Trophoblast cell (in vitro differentiated cells and primary cell): Measurements from ENCODE around the gene DERA.
"Not testable (repeated sequence)": the region's sequence is repeated elsewhere in the genome, so short reads cannot be mapped to it uniquely, and the experiment has no call there.

ENCODE experiments used
- DNase-seq, 2 donors: peaks; one replicate each; pipeline ENCODE4 v3.0.0-alpha.2; 2016
- H2AFZ ChIP-seq: 2 replicates; pipeline ENCODE4 v1.6.1; 2013; ENCODE audit warnings: low read length, moderate library complexity, mild to moderate bottlenecking; ENCODE audit not compliant: insufficient read depth, poor library complexity
- H2AK5ac ChIP-seq: 2 replicates; pipeline ENCODE4 v1.6.1; 2013; ENCODE audit warnings: mild to moderate bottlenecking, low read length
- H2BK120ac ChIP-seq: 2 replicates; pipeline ENCODE4 v1.6.1; 2013; ENCODE audit warnings: low read length, mild to moderate bottlenecking, moderate library complexity; ENCODE audit not compliant: insufficient read depth, poor library complexity
- H2BK12ac ChIP-seq: 2 replicates; pipeline ENCODE4 v1.6.1; 2013; ENCODE audit warnings: mild to moderate bottlenecking, low read length, moderate library complexity
- H2BK5ac ChIP-seq: 2 replicates; pipeline ENCODE4 v1.6.1; 2013; ENCODE audit warnings: low read length, low read depth, moderate library complexity, mild to moderate bottlenecking; ENCODE audit not compliant: poor library complexity
- H3K14ac ChIP-seq: 2 replicates; pipeline ENCODE4 v1.6.1; 2013; ENCODE audit warnings: mild to moderate bottlenecking, low read length
- H3K18ac ChIP-seq: 2 replicates; pipeline ENCODE4 v1.6.1; 2013; ENCODE audit warnings: mild to moderate bottlenecking, low read length
- H3K23ac ChIP-seq: 2 replicates; pipeline ENCODE4 v1.6.1; 2013; ENCODE audit warnings: low read length
- H3K27ac ChIP-seq: 2 replicates; pipeline ENCODE4 v1.5.1; 2013; ENCODE audit warnings: low read depth, mild to moderate bottlenecking, inconsistent platforms, low read length, moderate library complexity
- H3K27me3 ChIP-seq: 2 replicates; pipeline ENCODE4 v1.6.1; 2013; ENCODE audit warnings: inconsistent platforms, mild to moderate bottlenecking, low read length, moderate library complexity; ENCODE audit not compliant: insufficient read depth
- H3K36me3 ChIP-seq, 2 experiments: 1 replicate in 1 of 2; 2 replicates in 1 of 2; pipeline ENCODE4 v1.6.1; 2013; ENCODE audit warnings: low read length in 2 of 2, mild to moderate bottlenecking in 2 of 2, moderate library complexity in 1 of 2; ENCODE audit not compliant: insufficient read depth in 2 of 2, control insufficient read depth in 1 of 2
- H3K4ac ChIP-seq: 2 replicates; pipeline ENCODE4 v1.6.1; 2013; ENCODE audit warnings: low read depth, mild to moderate bottlenecking, low read length, moderate library complexity
- H3K4me1 ChIP-seq, 2 experiments: 1 replicate in 1 of 2; 2 replicates in 1 of 2; pipeline ENCODE4 v1.6.1; 2013; ENCODE audit warnings: low read length in 2 of 2, mild to moderate bottlenecking in 2 of 2, moderate library complexity in 1 of 2; ENCODE audit not compliant: insufficient read depth in 2 of 2, control insufficient read depth in 1 of 2
- H3K4me2 ChIP-seq: 2 replicates; pipeline ENCODE4 v1.6.1; 2013; ENCODE audit warnings: inconsistent platforms, mild to moderate bottlenecking, low read length, moderate library complexity
- H3K4me3 ChIP-seq: 2 replicates; pipeline ENCODE4 v1.5.1; 2013; ENCODE audit warnings: mild to moderate bottlenecking, low read depth, low read length, inconsistent platforms
- H3K79me1 ChIP-seq: one replicate; pipeline ENCODE4 v1.6.1; 2013; ENCODE audit warnings: low read length
- H3K79me2 ChIP-seq: 2 replicates; pipeline ENCODE4 v1.6.1; 2013; ENCODE audit warnings: low read length, mild to moderate bottlenecking; ENCODE audit not compliant: control insufficient read depth, insufficient read depth, poor library complexity
- H3K9ac ChIP-seq: 2 replicates; pipeline ENCODE4 v1.6.1; 2013; ENCODE audit warnings: mild to moderate bottlenecking, low read length
- H3K9me3 ChIP-seq: 2 replicates; pipeline ENCODE4 v1.6.1; 2013; ENCODE audit warnings: low read depth, mild to moderate bottlenecking, control low read depth, inconsistent platforms, low read length; ENCODE audit not compliant: insufficient read depth
- H4K12ac ChIP-seq: 2 replicates; pipeline ENCODE4 v1.6.1; 2013; ENCODE audit warnings: low read depth, mild to moderate bottlenecking, low read length, moderate library complexity
- H4K8ac ChIP-seq: 2 replicates; pipeline ENCODE4 v1.6.1; 2013; ENCODE audit warnings: low read depth, mild to moderate bottlenecking, low read length, moderate library complexity
- H4K91ac ChIP-seq: one replicate; pipeline ENCODE4 v1.6.1; 2013; ENCODE audit warnings: low read depth, mild to moderate bottlenecking, low read length, moderate library complexity
- WGBS: extraction: QIAGEN DNeasy Blood & Tissue Kit; methylation state at CpG from one replicate; pipeline ENCODE4 v1.1.7; 2013; ENCODE audit warnings: missing lambda C conversion rate; ENCODE audit not compliant: insufficient read length, insufficient coverage; ENCODE audit errors: extremely low coverage; 5-methylcytosine and 5-hydroxymethylcytosine counted together

DERA gene

GRCh38 chr12:16008421-16008824 lies 97.3 kb downstream of the DERA start:
- Histone ChIP-seq H2BK120ac (no peak overlapping the region), H2AFZ (no peak overlapping the region), H3K4me1 (no peaks in the 10 kb centered on the region), H3K79me1 (no peaks in the 10 kb centered on the region), H3K27me3 (no peaks in the 10 kb centered on the region), H3K4me2 (no peak overlapping the region), H3K4ac (no peak overlapping the region), H2BK12ac (no peak overlapping the region), H3K36me3 (no peaks in the 10 kb centered on the region), H3K79me2 (no peaks in the 10 kb centered on the region), H2BK5ac (no peak overlapping the region), H3K23ac (no peak overlapping the region), H2AK5ac (no peak overlapping the region), H3K9me3 (no peaks in the 10 kb centered on the region), H3K27ac (no peak overlapping the region), H3K9ac (no peak overlapping the region), H4K91ac (no peak overlapping the region), H4K8ac (no peak overlapping the region), H3K4me3 (no peak overlapping the region), H3K14ac (no peak overlapping the region), H4K12ac (no peak overlapping the region), H3K18ac (no peak overlapping the region)
- DNase-seq = no peak
- no CpG with 5 or more reads among the region's 7 CpGs for WGBS

DNA sequence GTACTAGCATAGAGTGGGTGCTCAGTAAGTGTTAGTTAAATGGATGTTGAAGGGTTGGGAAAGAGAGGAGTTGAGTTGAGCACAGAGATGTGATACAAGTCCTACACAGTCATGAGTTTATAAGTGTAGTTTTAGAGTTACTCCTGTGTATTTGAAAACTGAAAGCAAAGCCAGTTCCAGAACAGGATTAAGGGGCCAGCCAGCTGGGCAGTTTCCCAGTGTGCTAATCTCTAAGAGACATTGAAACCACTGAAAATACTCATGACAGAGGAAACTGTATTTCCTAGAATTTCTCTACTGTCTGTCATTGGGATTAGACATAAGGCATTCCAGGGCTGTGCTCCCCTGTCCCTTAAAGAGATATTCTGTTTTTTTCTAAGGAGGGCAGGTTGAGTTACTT lies 101.0 kb downstream of the DERA start:
- H2AK5ac ChIP-seq = no peak overlapping the region
- no peak overlapping the region for H3K27ac ChIP-seq
- no peaks in the 10 kb centered on the region for H3K79me1 ChIP-seq
- no peak overlapping the region for H2AFZ ChIP-seq
- no peak overlapping the region for H3K14ac ChIP-seq
- H4K12ac ChIP-seq = no peak overlapping the region
- DNase-seq = no peak
- H2BK12ac ChIP-seq = no peak overlapping the region
- H3K79me2 ChIP-seq = no peaks in the 10 kb centered on the region
- no peak overlapping the region for H2BK5ac ChIP-seq
- peaks cover 6% of the 10 kb centered on the region for H3K9me3 ChIP-seq
- H3K4me2 ChIP-seq = no peak overlapping the region
- H3K23ac ChIP-seq = no peak overlapping the region
- no peak overlapping the region for H3K18ac ChIP-seq
- no peak overlapping the region for H3K4ac ChIP-seq
- no peaks in the 10 kb centered on the region for H3K27me3 ChIP-seq
- H4K91ac ChIP-seq = no peak overlapping the region
- no peak overlapping the region for H3K9ac ChIP-seq
- no peak overlapping the region for H2BK120ac ChIP-seq
- peaks cover 6 to 7% of the 10 kb centered on the region in 2 experiments for H3K36me3 ChIP-seq
- no peaks in the 10 kb centered on the region for H3K4me1 ChIP-seq
- no peak overlapping the region for H3K4me3 ChIP-seq
- no peak overlapping the region for H4K8ac ChIP-seq

DNA sequence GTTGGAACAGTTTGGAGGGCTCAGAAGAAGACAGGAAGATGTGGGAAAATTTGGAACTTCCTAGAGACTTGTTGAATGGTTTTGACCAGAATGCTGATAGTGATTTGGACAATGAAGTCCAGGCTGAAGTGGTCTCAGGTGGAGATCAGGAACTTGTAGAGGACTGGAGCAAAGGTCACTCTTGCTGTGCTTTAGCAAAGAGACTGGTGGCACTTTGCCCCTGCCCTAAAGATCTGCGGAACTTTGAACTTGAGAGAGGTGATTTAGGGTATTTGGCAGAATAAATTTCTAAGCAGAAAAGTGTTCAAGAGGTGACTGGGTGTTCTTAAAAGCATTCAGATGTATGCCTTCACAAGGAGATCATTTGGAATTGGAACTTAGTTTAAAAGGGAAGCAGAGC lies 102.6 kb downstream of the DERA start:
- not testable (repeated sequence) for H3K4ac ChIP-seq, H3K27me3 ChIP-seq, H2BK12ac ChIP-seq, H3K14ac ChIP-seq, H3K9ac ChIP-seq, H4K91ac ChIP-seq, H2AFZ ChIP-seq, H3K9me3 ChIP-seq, DNase-seq, H3K4me1 ChIP-seq, H3K79me2 ChIP-seq, H4K8ac ChIP-seq, H3K18ac ChIP-seq, H3K23ac ChIP-seq, H4K12ac ChIP-seq, H2BK5ac ChIP-seq, H2BK120ac ChIP-seq, H3K27ac ChIP-seq, H3K79me1 ChIP-seq, H3K36me3 ChIP-seq, H2AK5ac ChIP-seq, H3K4me2 ChIP-seq, H3K4me3 ChIP-seq
- no CpG with 5 or more reads among the region's 1 CpG for WGBS

- not testable (repeated sequence) for H3K4me3 ChIP-seq, H4K8ac ChIP-seq, H3K18ac ChIP-seq, H2AK5ac ChIP-seq, H3K14ac ChIP-seq, H2BK5ac ChIP-seq, H3K4me1 ChIP-seq, H3K23ac ChIP-seq, H2BK120ac ChIP-seq, H2AFZ ChIP-seq, H3K9me3 ChIP-seq, H3K79me1 ChIP-seq, DNase-seq, H3K27ac ChIP-seq, H3K36me3 ChIP-seq, H2BK12ac ChIP-seq, H3K9ac ChIP-seq, H4K91ac ChIP-seq, H3K79me2 ChIP-seq, H3K4ac ChIP-seq, H4K12ac ChIP-seq, H3K27me3 ChIP-seq, H3K4me2 ChIP-seq
- no CpG with 5 or more reads among the region's 6 CpGs for WGBS
These were observed 103.3 kb downstream of the DERA start for GRCh38 chr12:16014394-16014793.
